IPS DF 19.7 (cell line): Measurements from ENCODE around the gene WWP2.
"Not testable (repeated sequence)": the region's sequence is repeated elsewhere in the genome, so short reads cannot be mapped to it uniquely, and the experiment has no call there.

Experiments
- DNase-seq: peaks from one replicate; pipeline ENCODE4 v3.0.0-alpha.2; 2013; ENCODE audit warnings: low read depth, low spot score

WWP2 gene

GRCh38 chr16:69796285-69797118 lies 34.4 kb downstream of the WWP2 start:
- DNase-seq = no peak

GRCh38 chr16:69798466-69798865 lies 36.3 kb downstream of the WWP2 start:
- no peak for DNase-seq

GRCh38 chr16:69799611-69800031 lies 37.5 kb downstream of the WWP2 start:
- no peak for DNase-seq

- DNase-seq = no peak
Observed at GRCh38 chr16:69804297-69804696, 42.2 kb downstream of the WWP2 start.

- DNase-seq = not testable (repeated sequence)
Observed at GRCh38 chr16:69806776-69807175, 44.6 kb downstream of the WWP2 start.

- DNase-seq = no peak
Observed at GRCh38 chr16:69812688-69813014, 50.5 kb downstream of the WWP2 start.

GRCh38 chr16:69814078-69814477 lies 51.9 kb downstream of the WWP2 start:
- no peak for DNase-seq

- no peak for DNase-seq
Observed at GRCh38 chr16:69814561-69814960, 52.4 kb downstream of the WWP2 start.

GRCh38 chr16:69815216-69815883 lies 53.2 kb downstream of the WWP2 start:
- not testable (repeated sequence) for DNase-seq

- no peak for DNase-seq
Observed at GRCh38 chr16:69816996-69817395, 54.9 kb downstream of the WWP2 start.

GRCh38 chr16:69818891-69819545 lies 56.9 kb downstream of the WWP2 start:
- DNase-seq = no peak

- DNase-seq = no peak
Observed at GRCh38 chr16:69820926-69821541, 58.9 kb downstream of the WWP2 start.

GRCh38 chr16:69821844-69822173 lies 59.7 kb downstream of the WWP2 start:
- no peak for DNase-seq

- DNase-seq = no peak
Observed at GRCh38 chr16:69822174-69822935, 60.2 kb downstream of the WWP2 start.

GRCh38 chr16:69823831-69824563 lies 61.9 kb downstream of the WWP2 start:
- DNase-seq = no peak

GRCh38 chr16:69824564-69825142 lies 62.5 kb downstream of the WWP2 start:
- DNase-seq = not testable (repeated sequence)

- DNase-seq = no peak
Observed at GRCh38 chr16:69827524-69827923, 65.4 kb downstream of the WWP2 start.

- no peak for DNase-seq
Observed at GRCh38 chr16:69829338-69829737, 67.2 kb downstream of the WWP2 start.

GRCh38 chr16:69830146-69830533 lies 68.0 kb downstream of the WWP2 start:
- no peak for DNase-seq

- no peak for DNase-seq
Observed at GRCh38 chr16:69830534-69831211, 68.5 kb downstream of the WWP2 start.
